ENCODE measurements around the gene ZNRD2.
"Not testable (repeated sequence)": the region's sequence is repeated elsewhere in the genome, so short reads cannot be mapped to it uniquely, and the experiment has no call there.

Gene ZNRD2

GRCh38 chr11:65555693-65556231 lies 14.5 kb upstream of the ZNRD2 start:
- DNase-seq (ENCODE audit: low spot score): peak; percentile 87

GRCh38 chr11:65556470-65557279 lies 13.6 kb upstream of the ZNRD2 start:
- DNase-seq (ENCODE audit: low spot score): no peak

GRCh38 chr11:65557280-65558001 lies 12.8 kb upstream of the ZNRD2 start:
- DNase-seq (ENCODE audit: low spot score): no peak

- DNase-seq (ENCODE audit: low spot score): peak; percentile 93
Observed at GRCh38 chr11:65558002-65558929, 12.0 kb upstream of the ZNRD2 start, which contains the start of gene LTBP3. Gene LTBP3 (minus strand): TSS chr11:65558359. CDS start chr11:65557959, 400 bp downstream.

- no peak for DNase-seq (ENCODE audit: low spot score)
Observed at GRCh38 chr11:65558930-65559509, 11.3 kb upstream of the ZNRD2 start.

GRCh38 chr11:65559535-65559934 lies 10.7 kb upstream of the ZNRD2 start:
- DNase-seq (ENCODE audit: low spot score): no peak

- peak; percentile 53 for DNase-seq (ENCODE audit: low spot score)
Observed at GRCh38 chr11:65559951-65560537, 10.2 kb upstream of the ZNRD2 start.

GRCh38 chr11:65560555-65561418 lies 9.5 kb upstream of the ZNRD2 start:
- DNase-seq (ENCODE audit: low spot score): peak; percentile 71

GRCh38 chr11:65562020-65562419 lies 8.3 kb upstream of the ZNRD2 start:
- no peak for DNase-seq (ENCODE audit: low spot score)

- no peak for DNase-seq (ENCODE audit: low spot score)
Observed at GRCh38 chr11:65562788-65563187, 7.5 kb upstream of the ZNRD2 start.

GRCh38 chr11:65563601-65564000 lies 6.7 kb upstream of the ZNRD2 start:
- no peak for DNase-seq (ENCODE audit: low spot score)

GRCh38 chr11:65564879-65565559 lies 5.3 kb upstream of the ZNRD2 start:
- DNase-seq (ENCODE audit: low spot score): not testable (repeated sequence)

- DNase-seq (ENCODE audit: low spot score): no peak
Observed at GRCh38 chr11:65565624-65566453, 4.4 kb upstream of the ZNRD2 start.

GRCh38 chr11:65569164-65569972 lies 909 bp upstream of the ZNRD2 start:
- DNase-seq (ENCODE audit: low spot score): peak; percentile 60

GRCh38 chr11:65571420-65571819 lies 1.1 kb downstream of the ZNRD2 start:
- DNase-seq (ENCODE audit: low spot score): no peak

- DNase-seq (ENCODE audit: low spot score): no peak
Observed at GRCh38 chr11:65571940-65572339, 1.7 kb downstream of the ZNRD2 start.

GRCh38 chr11:65572356-65573051 lies 2.2 kb downstream of the ZNRD2 start, which contains the start of gene FAM89B:
Gene FAM89B (plus strand): TSS chr11:65572538. CDS start chr11:65572670, 132 bp downstream.
- DNase-seq (ENCODE audit: low spot score): peak; percentile 92
